Chondrocyte (in vitro differentiated cells): ENCODE data around the gene RASGRP3. TPM values are rescaled to one million over a fixed set of nuclear protein-coding genes. Genes with fewer than 3 reads are reported as not detected.

Experiments used
- DNase-seq: peaks from one replicate; pipeline ENCODE4 v3.0.0; 2021; ENCODE audit warnings: mixed read lengths, low spot score
- H3K27ac Mint-ChIP-seq: one replicate; pipeline ENCODE4 v1.8.0; 2021; ENCODE audit warnings: mild to moderate bottlenecking, moderate library complexity, mixed read lengths; ENCODE audit not compliant: unreplicated experiment
- H3K27me3 Mint-ChIP-seq: 2 replicates; pipeline ENCODE4 v1.8.0; 2021; ENCODE audit warnings: low read depth, mixed read lengths
- H3K36me3 Mint-ChIP-seq: 2 replicates; pipeline ENCODE4 v1.8.0; 2021; ENCODE audit warnings: low read depth, mixed read lengths
- H3K4me1 Mint-ChIP-seq: 2 replicates; pipeline ENCODE4 v1.8.0; 2021; ENCODE audit warnings: low read depth, mild to moderate bottlenecking, mixed read lengths
- H3K4me3 Mint-ChIP-seq: one replicate; pipeline ENCODE4 v1.8.0; 2021; ENCODE audit warnings: mild to moderate bottlenecking, moderate library complexity, mixed read lengths; ENCODE audit not compliant: unreplicated experiment
- H3K9me3 Mint-ChIP-seq: 2 replicates; pipeline ENCODE4 v1.8.0; 2021; ENCODE audit warnings: low read depth, mixed read lengths
- CTCF ChIP-seq: fragments of 200-600 bp; sonication (generic); IDR thresholded peaks from 2 replicates; pipeline ENCODE4 v1.5.0; 2021; ENCODE audit warnings: antibody characterized with exemption, mild to moderate bottlenecking, moderate library complexity
- total RNA-seq: library from RNA; stranded (reverse); gene quantifications from 3 replicates; pipeline ENCODE4 v1.2.1, GENCODE V29; 2021

The RASGRP3 gene
- total RNA-seq, 1 donor from 2014 or later = 3.0 TPM

GRCh38 chr2:33521791-33522281 is 45.4 kb downstream of the RASGRP3 start:
- no peaks in the 10 kb centered on the region for H3K36me3 Mint-ChIP-seq
- no peaks in the 10 kb centered on the region for H3K27me3 Mint-ChIP-seq
- H3K4me3 Mint-ChIP-seq = no peak overlapping the region
- peaks cover 36% of the 10 kb centered on the region for H3K4me1 Mint-ChIP-seq
- no peak for DNase-seq
- no peak for TF ChIP-seq CTCF
- peaks cover 2% of the 10 kb centered on the region for H3K9me3 Mint-ChIP-seq
- peak overlapping the region; percentile 89 for H3K27ac Mint-ChIP-seq

GRCh38 chr2:33522576-33522975 is 46.1 kb downstream of the RASGRP3 start:
- Mint-ChIP-seq H3K27ac (peak overlapping the region; percentile 89), H3K27me3 (no peaks in the 10 kb centered on the region), H3K36me3 (no peaks in the 10 kb centered on the region), H3K9me3 (no peaks in the 10 kb centered on the region), H3K4me1 (peaks cover 41% of the 10 kb centered on the region), H3K4me3 (no peak overlapping the region)
- TF ChIP-seq CTCF = no peak
- DNase-seq = no peak

- Mint-ChIP-seq H3K27me3 (no peaks in the 10 kb centered on the region), H3K27ac (no peak overlapping the region), H3K4me3 (no peak overlapping the region), H3K9me3 (no peaks in the 10 kb centered on the region), H3K4me1 (peaks cover 56% of the 10 kb centered on the region), H3K36me3 (no peaks in the 10 kb centered on the region)
- TF ChIP-seq CTCF = no peak
- DNase-seq = no peak
Measured at GRCh38 chr2:33525666-33526065, 49.2 kb downstream of the RASGRP3 start.

GRCh38 chr2:33526132-33526531 is 49.7 kb downstream of the RASGRP3 start:
- H3K36me3 Mint-ChIP-seq = no peaks in the 10 kb centered on the region
- no peak for TF ChIP-seq CTCF
- H3K27me3 Mint-ChIP-seq = no peaks in the 10 kb centered on the region
- no peak overlapping the region for H3K27ac Mint-ChIP-seq
- H3K4me3 Mint-ChIP-seq = no peak overlapping the region
- no peaks in the 10 kb centered on the region for H3K9me3 Mint-ChIP-seq
- peaks cover 56% of the 10 kb centered on the region for H3K4me1 Mint-ChIP-seq
- no peak for DNase-seq

- no peak for DNase-seq
- H3K27me3 Mint-ChIP-seq = no peaks in the 10 kb centered on the region
- H3K27ac Mint-ChIP-seq = no peak overlapping the region
- H3K4me1 Mint-ChIP-seq = peaks cover 56% of the 10 kb centered on the region
- no peaks in the 10 kb centered on the region for H3K9me3 Mint-ChIP-seq
- peaks cover 1% of the 10 kb centered on the region for H3K36me3 Mint-ChIP-seq
- TF ChIP-seq CTCF = no peak
- no peak overlapping the region for H3K4me3 Mint-ChIP-seq
Measured at GRCh38 chr2:33526921-33527320, 50.5 kb downstream of the RASGRP3 start.
